Fibroblast of lung (primary cell): Measurements from ENCODE around the gene DNAH8. TPM values are rescaled to one million over a fixed set of nuclear protein-coding genes. Genes with fewer than 3 reads are reported as not detected.

Experiments
- DNase-seq, 2 donors: peaks; one replicate each; pipeline versions ENCODE4 v3.0.0 to v3.0.0-alpha.2; 2010; ENCODE audit warnings: low read depth in 2 of 2
- H2AFZ ChIP-seq: 2 replicates; pipeline ENCODE4 v1.5.1; 2012; ENCODE audit warnings: low read length, control low read depth, inconsistent platforms
- H3K27ac ChIP-seq: 2 replicates; pipeline ENCODE4 v1.5.1; 2011; ENCODE audit warnings: low read length, control low read depth; ENCODE audit not compliant: insufficient read depth
- H3K27me3 ChIP-seq: 2 replicates; pipeline ENCODE4 v1.5.1; 2011; ENCODE audit warnings: mild to moderate bottlenecking, low read length; ENCODE audit not compliant: control insufficient read depth, insufficient read depth
- H3K36me3 ChIP-seq: 2 replicates; pipeline ENCODE4 v1.5.1; 2011; ENCODE audit warnings: low read length; ENCODE audit not compliant: control insufficient read depth, insufficient read depth
- H3K4me1 ChIP-seq: 2 replicates; pipeline ENCODE4 v1.5.1; 2011; ENCODE audit warnings: low read length; ENCODE audit not compliant: control insufficient read depth, insufficient read depth; ENCODE audit errors: extremely low read depth
- H3K4me2 ChIP-seq: 2 replicates; pipeline ENCODE4 v1.5.1; 2011; ENCODE audit warnings: low read length, control low read depth; ENCODE audit not compliant: insufficient read depth; ENCODE audit errors: extremely low read depth
- H3K4me3 ChIP-seq, 4 experiments: fragments of 200-600 bp in 1 of 4; sonication (generic) in 1 of 4; replicated peaks in 1 of 4; 2 replicates each; pipeline ENCODE4 v1.5.1; 2011 to 2016; ENCODE audit warnings: low read length in 4 of 4, low read depth in 3 of 4, mild to moderate bottlenecking in 3 of 4, control low read depth in 2 of 4, inconsistent platforms in 1 of 4, mixed read lengths in 1 of 4; ENCODE audit not compliant: insufficient read depth in 1 of 4; ENCODE audit errors: control extremely low read depth in 1 of 4
- H3K79me2 ChIP-seq: 2 replicates; pipeline ENCODE4 v1.5.1; 2012; ENCODE audit warnings: mild to moderate bottlenecking, low read length, inconsistent platforms; ENCODE audit not compliant: control insufficient read depth, insufficient read depth
- H3K9ac ChIP-seq: 2 replicates; pipeline ENCODE4 v1.5.1; 2011; ENCODE audit warnings: mild to moderate bottlenecking, low read length, control low read depth; ENCODE audit not compliant: insufficient read depth
- H3K9me3 ChIP-seq: 2 replicates; pipeline ENCODE4 v1.5.1; 2012; ENCODE audit warnings: low read depth, low read length; ENCODE audit not compliant: control insufficient read depth, insufficient read depth
- H4K20me1 ChIP-seq: 2 replicates; pipeline ENCODE4 v1.5.1; 2011; ENCODE audit warnings: low read length; ENCODE audit not compliant: control insufficient read depth, insufficient read depth; ENCODE audit errors: extremely low read depth
- EZH2 ChIP-seq: IDR thresholded peaks from 2 replicates; pipeline ENCODE4 v1.5.1; 2012; ENCODE audit warnings: low read length, control low read depth, mild to moderate bottlenecking; ENCODE audit errors: missing control alignments
- polyA plus RNA-seq, 2 donors: library from polyadenylated mRNA; depleted of rRNA in 1 of 2; stranded (reverse) in 1 of 2; unstranded in 1 of 2; fragments of >200 nt; gene quantifications; 2 replicates each; pipeline ENCODE4 v1.2.1, GENCODE V29; 2011 to 2012; ENCODE audit warnings: missing spikeins in 1 of 2
- total RNA-seq: library from RNA; depleted of rRNA; stranded (reverse); fragments of >200 nt; gene quantifications from 2 replicates; pipeline ENCODE4 v1.2.1, GENCODE V29; 2014
- TF ChIP-seq, protein P1 (sequence below), 2 donors: IDR thresholded peaks in 1 of 2; conservative IDR thresholded peaks in 1 of 2; 1 replicate in 1 of 2; 2 replicates in 1 of 2; pipeline ENCODE4 v1.5.1; 2011 to 2012; ENCODE audit warnings: low read length in 2 of 2, control low read depth in 1 of 2, inconsistent platforms in 1 of 2, low read depth in 1 of 2, mild to moderate bottlenecking in 1 of 2

DNAH8 gene
- total and polyA plus RNA-seq, 2 donors (not counting 1 experiment from before 2014, with no cell fraction given), result under 0.01 TPM; not detected in 1

DNA sequence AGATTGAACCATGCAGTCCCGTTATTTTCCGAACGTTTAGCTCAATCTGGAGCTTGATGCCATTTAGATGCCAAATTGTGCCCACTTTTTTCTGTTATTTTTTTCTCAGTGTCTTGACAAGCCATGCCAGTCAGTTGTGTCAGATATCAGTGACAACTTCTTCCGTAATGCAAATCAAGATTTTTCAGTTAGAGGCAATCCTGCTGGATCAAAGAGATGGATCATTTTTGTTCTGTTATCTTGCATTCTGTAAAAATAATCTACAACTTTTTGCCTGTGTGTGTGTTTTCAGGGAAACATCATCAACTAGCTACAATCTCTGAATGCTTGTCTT lies 302.4 kb downstream of the DNAH8 start:
- DNase-seq, result no peak
- Histone ChIP-seq H3K27ac (no peak overlapping the region), H3K4me3 (no peak overlapping the region), H2AFZ (no peak overlapping the region), H3K4me2 (no peak overlapping the region), H3K4me1 (no peaks in the 10 kb centered on the region), H3K27me3 (no peaks in the 10 kb centered on the region), H3K79me2 (no peaks in the 10 kb centered on the region), H3K36me3 (no peaks in the 10 kb centered on the region), H3K9me3 (no peaks in the 10 kb centered on the region), H3K9ac (no peak overlapping the region), H4K20me1 (no peaks in the 10 kb centered on the region)
- TF ChIP-seq EZH2, result no peak
- TF ChIP-seq, protein P1, sequence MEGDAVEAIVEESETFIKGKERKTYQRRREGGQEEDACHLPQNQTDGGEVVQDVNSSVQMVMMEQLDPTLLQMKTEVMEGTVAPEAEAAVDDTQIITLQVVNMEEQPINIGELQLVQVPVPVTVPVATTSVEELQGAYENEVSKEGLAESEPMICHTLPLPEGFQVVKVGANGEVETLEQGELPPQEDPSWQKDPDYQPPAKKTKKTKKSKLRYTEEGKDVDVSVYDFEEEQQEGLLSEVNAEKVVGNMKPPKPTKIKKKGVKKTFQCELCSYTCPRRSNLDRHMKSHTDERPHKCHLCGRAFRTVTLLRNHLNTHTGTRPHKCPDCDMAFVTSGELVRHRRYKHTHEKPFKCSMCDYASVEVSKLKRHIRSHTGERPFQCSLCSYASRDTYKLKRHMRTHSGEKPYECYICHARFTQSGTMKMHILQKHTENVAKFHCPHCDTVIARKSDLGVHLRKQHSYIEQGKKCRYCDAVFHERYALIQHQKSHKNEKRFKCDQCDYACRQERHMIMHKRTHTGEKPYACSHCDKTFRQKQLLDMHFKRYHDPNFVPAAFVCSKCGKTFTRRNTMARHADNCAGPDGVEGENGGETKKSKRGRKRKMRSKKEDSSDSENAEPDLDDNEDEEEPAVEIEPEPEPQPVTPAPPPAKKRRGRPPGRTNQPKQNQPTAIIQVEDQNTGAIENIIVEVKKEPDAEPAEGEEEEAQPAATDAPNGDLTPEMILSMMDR (conservative IDR thresholded peaks at IDR 0.05 in 1 of 2, IDR thresholded peaks at IDR 0.05 in 1 of 2; ENCODE audit: low read depth in 1 of 2, low read length in 2 of 2), result no peak

DNA sequence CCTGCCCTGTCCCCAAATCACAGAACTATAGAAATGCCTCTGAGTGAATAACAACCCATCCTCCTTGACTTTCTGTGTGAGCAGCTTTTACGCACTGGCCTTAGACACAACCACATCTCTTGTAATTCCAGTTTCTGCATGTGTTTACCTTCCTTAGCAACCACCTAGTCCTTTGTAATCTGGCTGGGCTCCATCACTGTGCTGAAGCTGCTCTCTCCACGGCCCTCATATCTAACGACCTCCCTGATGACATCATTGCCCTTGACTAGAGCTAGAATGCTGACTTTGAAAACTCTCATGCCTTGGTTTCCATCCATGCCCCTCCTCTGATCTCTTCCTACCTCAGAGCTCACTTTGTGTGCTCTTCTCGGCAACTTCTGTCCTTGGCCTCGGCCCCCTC lies 303.0 kb downstream of the DNAH8 start:
- no peak overlapping the region for H3K9ac ChIP-seq
- H4K20me1 ChIP-seq, result no peaks in the 10 kb centered on the region
- DNase-seq, result no peak
- no peak for TF ChIP-seq EZH2
- TF ChIP-seq, protein P1 (conservative IDR thresholded peaks at IDR 0.05 in 1 of 2, IDR thresholded peaks at IDR 0.05 in 1 of 2; ENCODE audit: low read depth in 1 of 2, low read length in 2 of 2), result no peak
- H3K36me3 ChIP-seq, result no peaks in the 10 kb centered on the region
- H3K9me3 ChIP-seq, result no peaks in the 10 kb centered on the region
- H2AFZ ChIP-seq, result no peak overlapping the region
- no peak overlapping the region for H3K27ac ChIP-seq
- H3K79me2 ChIP-seq, result no peaks in the 10 kb centered on the region
- no peak overlapping the region for H3K4me3 ChIP-seq
- H3K27me3 ChIP-seq, result no peaks in the 10 kb centered on the region
- H3K4me1 ChIP-seq, result no peaks in the 10 kb centered on the region
- no peak overlapping the region for H3K4me2 ChIP-seq

DNA sequence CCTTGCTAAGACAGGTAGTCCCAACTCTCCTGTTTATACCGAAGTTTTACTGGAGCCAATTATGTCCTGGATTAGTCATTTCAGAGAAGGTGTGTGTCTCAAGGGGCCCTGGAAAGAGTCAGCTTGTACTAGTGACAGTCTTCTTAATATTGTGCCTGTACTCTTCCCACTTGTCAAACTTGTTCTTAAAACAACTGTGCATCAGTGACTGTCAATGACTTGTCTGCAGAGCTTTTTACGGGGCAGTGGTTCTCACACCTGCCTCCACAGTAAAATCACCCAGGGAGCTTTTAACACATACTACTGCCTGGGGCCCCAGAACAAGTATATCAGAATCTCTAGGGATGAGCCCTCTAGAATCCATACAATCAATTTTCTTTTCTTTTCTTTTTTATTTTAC lies 305.0 kb downstream of the DNAH8 start:
- Histone ChIP-seq H4K20me1 (no peaks in the 10 kb centered on the region), H3K36me3 (no peaks in the 10 kb centered on the region), H3K9me3 (no peaks in the 10 kb centered on the region), H3K4me3 (no peak overlapping the region), H3K79me2 (no peaks in the 10 kb centered on the region), H3K9ac (no peak overlapping the region), H3K27me3 (no peaks in the 10 kb centered on the region), H3K4me2 (no peak overlapping the region), H3K4me1 (no peaks in the 10 kb centered on the region), H3K27ac (no peak overlapping the region), H2AFZ (no peak overlapping the region)
- TF ChIP-seq, protein P1 (conservative IDR thresholded peaks at IDR 0.05 in 1 of 2, IDR thresholded peaks at IDR 0.05 in 1 of 2; ENCODE audit: low read depth in 1 of 2, low read length in 2 of 2), result no peak
- TF ChIP-seq EZH2, result no peak
- no peak for DNase-seq
